ENCODE results near the gene DYNAP.

- TF ChIP-seq CTCF (IDR thresholded peaks at IDR 0.05; ENCODE audit: low read length) (no peak), EZH2 (optimal IDR thresholded peaks at IDR 0.05; ENCODE audit: low read depth, low read length) (no peak), EZH2phosphoT487 (IDR thresholded peaks at IDR 0.05; ENCODE audit: low read length) (no peak)
Observed at GRCh38 chr18:54613174-54613573, 22.1 kb downstream of the DYNAP start.
